Measurements from ENCODE around the gene AK5. TPM values are rescaled to one million over a fixed set of nuclear protein-coding genes. Genes with fewer than 3 reads are reported as not detected.
"Not testable (repeated sequence)": the region's sequence is repeated elsewhere in the genome, so short reads cannot be mapped to it uniquely, and the experiment has no call there.

AK5 gene
- total RNA-seq, 2 donors from 2014 or later, result 0.77 to 2.9 TPM

DNA sequence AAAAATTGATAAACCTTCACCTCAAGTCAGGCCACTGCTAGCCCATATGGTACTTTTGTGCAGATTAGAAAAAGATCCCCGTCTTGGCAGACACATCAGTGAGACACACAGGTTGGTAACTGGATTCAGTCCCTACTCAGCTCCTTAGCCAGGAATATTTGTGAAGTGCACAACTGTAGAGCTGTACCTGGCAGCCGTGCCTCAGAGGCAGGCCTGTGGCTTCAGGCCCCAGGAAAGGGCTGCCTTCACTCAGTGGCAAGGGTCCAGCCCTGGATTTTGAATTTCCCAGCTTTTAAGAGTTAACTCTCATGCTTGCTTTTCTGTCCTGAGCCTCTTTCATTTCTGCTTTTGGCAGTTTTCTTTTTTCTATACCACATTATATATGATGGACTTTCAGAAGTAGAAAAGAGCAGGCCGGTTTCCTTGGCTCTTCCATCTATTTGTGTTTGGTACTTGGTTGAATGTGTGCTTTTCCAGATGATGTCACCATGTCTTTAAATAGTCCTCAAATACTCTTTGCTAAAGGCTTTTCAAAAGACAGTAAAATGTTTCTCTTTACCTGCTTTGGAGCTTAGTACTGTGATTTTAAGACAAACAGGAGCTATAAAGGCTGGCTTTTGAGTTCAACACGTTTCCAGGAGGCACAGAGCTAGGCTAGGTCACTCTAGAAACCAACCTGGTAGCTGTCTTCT is 186.6 kb downstream of the AK5 start:
- intact Hi-C loops (cut with DNase I), result no loop called here
- ATAC-seq, result no peak

GRCh38 chr1:77468949-77469710 is 187.3 kb downstream of the AK5 start:
- intact Hi-C loops (cut with DNase I), result no loop called here
- ATAC-seq, result no peak
- no peak for DNase-seq

More for the DNA sequence above, 186.6 kb downstream of the AK5 start:
- no peak for DNase-seq

DNA sequence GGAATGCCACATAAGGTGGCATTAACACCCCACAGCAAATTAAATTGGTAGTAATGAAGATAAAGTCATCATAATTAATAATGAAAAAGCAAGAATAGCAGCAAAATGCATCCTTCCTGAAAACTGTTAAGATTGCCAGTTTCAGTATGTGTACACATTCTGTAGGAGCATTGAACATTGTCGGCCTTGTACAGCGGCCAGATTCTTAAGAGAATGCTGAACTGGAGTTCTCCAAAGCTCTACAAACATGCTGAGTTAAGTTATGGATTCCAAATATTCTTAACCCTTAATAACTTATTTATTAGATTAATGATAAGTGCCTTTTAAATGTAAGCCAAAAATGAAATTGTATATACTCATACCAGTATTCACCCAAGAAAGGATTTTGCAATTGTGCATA is 189.9 kb downstream of the AK5 start:
- no peak for ATAC-seq
- intact Hi-C loops (cut with DNase I), result no loop called here
- DNase-seq, result no peak

GRCh38 chr1:77473690-77474089 is 191.9 kb downstream of the AK5 start:
- DNase-seq, result no peak
- intact Hi-C loops (cut with DNase I), result no loop called here
- no peak for ATAC-seq

GRCh38 chr1:77475641-77476040 is 193.8 kb downstream of the AK5 start:
- ATAC-seq (no peak), DNase-seq (no peak)
- intact Hi-C loops (cut with DNase I), result no loop called here

DNA sequence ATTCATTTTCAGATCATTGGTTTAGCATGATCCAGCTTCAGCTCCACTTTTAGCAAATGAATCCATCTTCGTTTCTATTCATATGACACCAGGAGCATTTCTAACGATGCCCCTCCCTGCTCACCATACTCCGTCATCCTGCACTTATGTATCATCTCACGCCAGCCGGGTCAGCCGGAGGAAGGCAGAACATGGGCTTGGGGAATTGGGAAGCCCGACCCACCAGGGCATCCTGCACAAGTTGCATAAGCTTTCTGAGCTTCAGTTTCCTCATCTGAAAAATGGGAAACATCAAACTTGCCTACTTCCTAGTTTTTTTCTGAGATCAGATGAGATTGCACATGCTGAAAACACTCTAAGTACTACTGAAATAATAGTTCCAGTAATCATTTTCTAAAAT is 194.7 kb downstream of the AK5 start:
- intact Hi-C loops (cut with DNase I), result no loop called here
- ATAC-seq (no peak), DNase-seq (no peak)

- intact Hi-C loops (cut with DNase I), result no loop called here
- no peak for ATAC-seq
- no peak for DNase-seq
Observed at GRCh38 chr1:77484334-77484733, 202.5 kb downstream of the AK5 start.

DNA sequence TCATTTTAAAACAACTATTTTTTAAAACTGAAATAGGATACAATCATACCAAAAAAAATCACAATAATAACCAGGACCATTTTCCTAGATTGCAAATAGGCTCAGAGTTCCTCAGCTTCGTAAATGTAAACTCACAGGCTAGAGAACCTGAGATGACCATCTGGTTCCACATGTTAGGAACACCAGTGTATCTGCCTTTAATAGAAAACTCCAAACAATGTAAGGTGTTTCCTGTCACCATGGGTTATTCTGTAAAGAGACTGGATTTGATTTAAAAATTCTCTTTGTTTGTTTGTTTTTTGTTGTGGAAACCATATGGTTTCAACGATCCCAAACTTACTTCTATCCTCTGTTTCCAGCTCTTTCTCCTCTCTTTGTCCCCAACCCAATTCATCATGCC is 203.1 kb downstream of the AK5 start:
- intact Hi-C loops (cut with DNase I), result no loop called here
- ATAC-seq (no peak), DNase-seq (no peak)

GRCh38 chr1:77487631-77488030 is 205.8 kb downstream of the AK5 start:
- DNase-seq, result no peak

GRCh38 chr1:77489910-77490309 is 208.1 kb downstream of the AK5 start:
- no peak for DNase-seq
- ATAC-seq, result no peak
- intact Hi-C loops (cut with DNase I), result no loop called here

More at GRCh38 chr1:77487631-77488030, 205.8 kb downstream of the AK5 start:
- ATAC-seq, result no peak
- intact Hi-C loops (cut with DNase I), result no loop called here

DNA sequence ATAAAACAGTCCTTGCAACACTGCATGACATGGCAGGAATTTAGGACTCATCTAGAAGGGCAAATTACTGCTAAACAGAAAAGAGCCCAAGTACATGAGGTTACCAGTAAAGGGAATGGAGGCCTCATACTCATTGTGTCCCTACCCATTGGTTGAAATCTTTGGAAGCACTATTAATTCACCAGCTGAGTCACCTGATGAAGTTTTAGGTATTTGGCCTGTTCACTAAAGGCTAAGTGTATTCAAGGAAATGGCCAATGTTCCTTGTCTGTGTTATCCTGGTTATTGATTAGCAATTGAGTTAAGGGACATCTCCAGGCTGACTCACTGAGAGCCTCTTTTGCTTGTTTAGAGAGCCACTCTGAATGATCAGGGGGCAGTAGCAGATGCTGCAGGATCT is 212.2 kb downstream of the AK5 start:
- intact Hi-C loops (cut with DNase I), result no loop called here
- DNase-seq (no peak), ATAC-seq (no peak)

DNA sequence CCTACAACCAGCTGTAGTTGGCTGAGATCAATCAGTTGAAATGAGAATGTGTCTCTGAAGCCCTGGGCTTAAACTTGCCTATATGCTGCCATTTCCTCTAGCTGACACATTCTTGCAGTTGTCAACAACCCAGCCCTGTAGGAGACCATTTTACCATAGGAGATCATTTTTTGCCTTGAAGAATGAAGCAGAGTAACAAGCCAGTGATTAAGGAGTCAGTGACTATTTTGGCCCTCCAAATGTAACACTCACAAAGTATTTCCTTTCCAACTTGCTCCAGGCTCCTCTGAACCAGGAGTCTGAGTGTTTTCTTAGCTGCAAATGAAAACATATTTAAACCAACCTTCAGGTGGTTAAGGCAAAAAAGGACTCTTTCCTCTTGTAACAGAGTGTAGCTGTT is 217.1 kb downstream of the AK5 start:
- no peak for DNase-seq
- intact Hi-C loops (cut with DNase I), result no loop called here
- ATAC-seq, result no peak

DNA sequence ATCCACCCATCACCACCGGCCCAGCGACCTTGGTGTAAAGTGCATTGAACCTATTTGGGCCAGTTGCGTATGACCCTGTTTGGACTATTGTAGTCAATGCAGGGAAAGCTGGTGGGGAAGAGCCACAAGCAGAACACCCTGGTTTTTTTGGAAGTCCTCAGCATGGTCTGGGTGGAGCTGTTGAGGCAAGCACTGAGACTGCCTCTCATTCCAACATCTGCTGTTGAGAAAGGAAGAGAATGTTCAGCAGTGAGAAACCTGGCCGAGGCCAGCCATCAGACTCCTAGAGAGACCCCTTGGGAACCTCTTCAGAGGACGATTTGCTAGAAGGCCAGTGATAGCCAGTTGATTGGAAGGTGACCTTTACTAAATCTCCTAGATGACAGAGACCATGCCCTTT is 217.6 kb downstream of the AK5 start:
- intact Hi-C loops (cut with DNase I), result no loop called here
- DNase-seq (no peak), ATAC-seq (peak in 1 of 2 donors; percentile 19)

DNA sequence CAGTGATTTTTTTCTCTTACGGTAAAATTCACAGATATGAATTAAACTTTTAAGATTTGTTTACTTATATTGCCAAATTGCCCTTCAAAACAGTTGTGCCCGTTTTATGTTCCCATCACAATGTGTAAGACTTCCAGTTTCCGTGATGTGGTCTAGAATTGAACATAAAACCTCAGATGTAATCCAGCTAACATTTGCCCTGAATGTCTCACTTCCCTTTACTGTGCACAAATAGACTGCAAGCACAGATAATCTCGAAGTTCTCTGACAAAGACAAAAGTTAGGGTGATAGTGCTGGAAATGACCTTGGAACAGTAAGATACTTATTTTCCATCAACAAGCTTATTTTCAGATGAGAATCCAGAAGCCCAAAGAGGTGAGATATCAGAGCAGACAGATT is 223.2 kb downstream of the AK5 start:
- intact Hi-C loops (cut with DNase I), result no loop called here
- DNase-seq (no peak), ATAC-seq (no peak)

DNA sequence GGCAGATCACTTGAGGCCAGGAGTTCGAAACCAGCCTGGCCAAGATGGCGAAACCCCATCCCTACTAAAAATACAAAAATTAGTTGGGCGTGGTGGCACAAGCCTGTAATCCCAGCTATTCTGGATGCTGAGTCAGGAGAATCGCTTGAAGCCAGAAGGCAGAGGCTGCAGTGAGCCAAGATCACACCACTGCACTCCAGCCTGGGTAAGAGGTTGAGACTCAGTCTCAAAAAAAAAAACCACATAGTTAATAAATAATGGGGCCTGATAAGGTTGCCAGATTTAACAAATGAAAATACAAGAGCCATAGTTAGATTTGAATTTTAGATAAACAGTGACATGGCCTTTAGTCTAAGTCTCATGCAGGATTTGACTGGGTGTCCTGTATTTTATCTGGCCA is 225.0 kb downstream of the AK5 start:
- intact Hi-C loops (cut with DNase I), result no loop called here
- no peak for DNase-seq
- no peak for ATAC-seq

GRCh38 chr1:77509051-77509492 is 227.3 kb downstream of the AK5 start:
- no peak for ATAC-seq
- no peak for DNase-seq
- intact Hi-C loops (cut with DNase I), result no loop called here

GRCh38 chr1:77509898-77510297 is 228.1 kb downstream of the AK5 start:
- ATAC-seq (no peak), DNase-seq (no peak)
- intact Hi-C loops (cut with DNase I), result no loop called here

GRCh38 chr1:77511440-77511840 is 229.6 kb downstream of the AK5 start:
- intact Hi-C loops (cut with DNase I), result no loop called here
- DNase-seq (no peak), ATAC-seq (peak in 1 of 2 donors; percentile 13)

- DNase-seq; ATAC-seq; intact Hi-C loops (cut with DNase I): not testable (repeated sequence)
Observed at GRCh38 chr1:77512650-77513049, 230.8 kb downstream of the AK5 start.

DNA sequence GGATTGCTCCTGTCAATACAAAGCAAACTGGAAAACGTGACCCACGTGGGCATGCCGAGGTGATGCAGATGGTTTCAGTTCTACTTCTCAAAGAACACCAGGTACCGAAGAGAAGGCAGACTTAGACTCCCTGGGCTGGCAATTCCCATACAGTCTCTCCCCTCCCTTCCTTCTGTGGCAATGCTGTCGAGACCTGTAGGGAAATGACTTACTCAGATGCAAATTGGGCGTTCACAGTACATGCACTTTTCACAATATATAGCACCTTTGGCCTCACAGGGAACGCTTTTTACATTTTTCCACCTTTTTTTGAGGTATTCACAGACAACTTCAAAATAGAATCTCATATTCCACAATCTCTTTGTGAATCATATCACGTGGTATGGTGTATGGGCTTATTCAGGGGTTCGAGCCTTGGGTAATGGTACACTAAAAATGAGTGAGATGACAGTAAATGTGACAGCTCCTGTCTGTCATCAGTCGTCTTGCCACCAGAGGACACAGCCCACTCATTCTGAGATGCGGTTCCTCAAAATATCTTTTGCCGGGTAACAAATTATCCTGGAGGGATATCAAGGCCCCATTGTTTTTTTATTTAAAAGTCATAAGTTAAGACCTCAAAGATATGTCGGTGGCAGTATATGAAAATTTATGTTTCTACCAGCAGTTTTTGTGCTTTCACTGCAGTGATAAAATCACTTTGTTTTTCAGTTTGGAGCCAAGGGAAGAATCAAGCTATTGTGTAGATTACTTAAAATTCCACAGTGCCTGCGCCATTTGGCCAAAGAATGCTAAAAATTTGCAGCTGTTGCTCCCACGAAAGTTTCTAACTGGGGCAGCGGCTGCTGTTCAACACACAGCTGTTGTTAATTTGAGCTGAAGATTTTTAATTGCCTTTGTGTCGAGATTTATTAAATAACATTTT is 232.3 kb downstream of the AK5 start:
- peak; percentile 29 to 67 for ATAC-seq
- intact Hi-C loops (cut with DNase I), result no loop called here

More for the DNA sequence above, 232.3 kb downstream of the AK5 start:
- DNase-seq, result peak; percentile 39
